Measurements from ENCODE around the gene OR2A2. TPM values are rescaled to one million over a fixed set of nuclear protein-coding genes. Genes with fewer than 3 reads are reported as not detected.

OR2A2 gene
- not detected for total RNA-seq

- Histone ChIP-seq H3K27ac (no peak within 1 kb of the TSS), H3K4me1 (no peaks in the 10 kb centered on the region), H3K9me3 (no peaks in the 10 kb centered on the region), H3K4me3 (no peak within 1 kb of the TSS), H3K36me3 (no peaks in the 10 kb centered on the region), H3K9ac (ENCODE audit: low read depth in 2 of 2, low read length in 2 of 2) (no peak within 1 kb of the TSS), H3K27me3 (no peaks in the 10 kb centered on the region)
- no peak for TF ChIP-seq CTCF (IDR thresholded peaks at IDR 0.05)
- DNase-seq = no peak
- intact Hi-C loops (cut with DNase I) = no loop called here
Observed at GRCh38 chr7:144109283-144109682, at the start of gene OR2A2. Gene OR2A2, plus strand, starts transcription at chr7:144109583. Its CDS starts 0 bp downstream, at chr7:144109583.

GRCh38 chr7:144063710-144064109, 45.7 kb upstream of the OR2A2 start:
- Histone ChIP-seq H3K27me3 (no peaks in the 10 kb centered on the region), H3K36me3 (no peaks in the 10 kb centered on the region), H3K4me1 (no peaks in the 10 kb centered on the region), H3K4me3 (no peak overlapping the region), H3K9me3 (no peaks in the 10 kb centered on the region), H3K9ac (ENCODE audit: low read depth in 2 of 2, low read length in 2 of 2) (no peak overlapping the region), H3K27ac (no peak overlapping the region)
- TF ChIP-seq CTCF (IDR thresholded peaks at IDR 0.05) = no peak
- DNase-seq = no peak
- intact Hi-C loops (cut with DNase I) = no loop called here

GRCh38 chr7:144069511-144069910, 39.9 kb upstream of the OR2A2 start, which contains the start of gene OR2A25:
Gene OR2A25, plus strand, starts transcription at chr7:144069811. Its CDS starts 4,409 bp downstream, at chr7:144074220.
- no peak for TF ChIP-seq CTCF (IDR thresholded peaks at IDR 0.05)
- no peaks in the 10 kb centered on the region for H3K4me1 ChIP-seq
- intact Hi-C loops (cut with DNase I) = no loop called here
- no peaks in the 10 kb centered on the region for H3K36me3 ChIP-seq
- no peak within 1 kb of the TSS for H3K4me3 ChIP-seq
- H3K9ac ChIP-seq (ENCODE audit: low read depth in 2 of 2, low read length in 2 of 2) = no peak within 1 kb of the TSS
- no peaks in the 10 kb centered on the region for H3K27me3 ChIP-seq
- no peaks in the 10 kb centered on the region for H3K9me3 ChIP-seq
- no peak within 1 kb of the TSS for H3K27ac ChIP-seq
- no peak for DNase-seq

GRCh38 chr7:144069953-144070352, 39.4 kb upstream of the OR2A2 start:
- no peak for DNase-seq
- intact Hi-C loops (cut with DNase I) = no loop called here
- no peak for TF ChIP-seq CTCF (IDR thresholded peaks at IDR 0.05)

GRCh38 chr7:144074374-144074773, 35.0 kb upstream of the OR2A2 start:
- Histone ChIP-seq H3K4me1 (no peaks in the 10 kb centered on the region), H3K27me3 (no peaks in the 10 kb centered on the region), H3K9ac (ENCODE audit: low read depth in 2 of 2, low read length in 2 of 2) (no peak overlapping the region), H3K27ac (no peak overlapping the region), H3K4me3 (no peak overlapping the region), H3K9me3 (no peaks in the 10 kb centered on the region), H3K36me3 (no peaks in the 10 kb centered on the region)
- no peak for DNase-seq
- intact Hi-C loops (cut with DNase I) = no loop called here
- no peak for TF ChIP-seq CTCF (IDR thresholded peaks at IDR 0.05)

More at GRCh38 chr7:144069953-144070352, 39.4 kb upstream of the OR2A2 start:
- Histone ChIP-seq H3K9ac (ENCODE audit: low read depth in 2 of 2, low read length in 2 of 2) (no peak overlapping the region), H3K4me1 (no peaks in the 10 kb centered on the region), H3K27me3 (no peaks in the 10 kb centered on the region), H3K27ac (no peak overlapping the region), H3K4me3 (no peak overlapping the region), H3K9me3 (no peaks in the 10 kb centered on the region), H3K36me3 (no peaks in the 10 kb centered on the region)

Measured in colonic mucosa (tissue), 4 donors.